ENCODE data around the gene APBA2.

Gene APBA2

GRCh38 chr15:29050870-29051269 lies 165.1 kb downstream of the APBA2 start:
- ATAC-seq (ENCODE audit: insufficient read depth, low read depth): no peak
- H3K4me2 ChIP-seq (ENCODE audit: insufficient read depth, low read length): no peak overlapping the region
- no peak overlapping the region for H3K27ac ChIP-seq (ENCODE audit: low read length)
- H3K9ac ChIP-seq (ENCODE audit: low read depth, low read length): no peak overlapping the region
- no peaks in the 10 kb centered on the region for H4K20me1 ChIP-seq (ENCODE audit: insufficient read depth, low read length)
- no peaks in the 10 kb centered on the region for H3K36me3 ChIP-seq (ENCODE audit: insufficient read depth, low read length)
- TF ChIP-seq EZH2 (IDR thresholded peaks at IDR 0.05; ENCODE audit: borderline replicate concordance, low read depth, low read length, severe bottlenecking) (no peak), CTCF (IDR thresholded peaks at IDR 0.05; ENCODE audit: borderline replicate concordance, extremely low read depth, low read length, poor library complexity, severe bottlenecking) (no peak)
- no peaks in the 10 kb centered on the region for H3K4me1 ChIP-seq (ENCODE audit: insufficient read depth, low read length)
- no peak overlapping the region for H3K4me3 ChIP-seq (ENCODE audit: low read depth in 1 of 2, low read length in 2 of 2)
- no peaks in the 10 kb centered on the region for H3K9me3 ChIP-seq (ENCODE audit: insufficient read depth, low read length, severe bottlenecking)
- no peaks in the 10 kb centered on the region for H3K79me2 ChIP-seq (ENCODE audit: insufficient read depth, low read length)
- DNase-seq: no peak
- no peak overlapping the region for H2AFZ ChIP-seq (ENCODE audit: low read depth, low read length)
- H3K27me3 ChIP-seq (ENCODE audit: insufficient read depth, low read length, poor library complexity): no peaks in the 10 kb centered on the region

GRCh38 chr15:29051422-29051821 lies 165.6 kb downstream of the APBA2 start:
- Histone ChIP-seq H3K79me2 (ENCODE audit: insufficient read depth, low read length) (no peaks in the 10 kb centered on the region), H3K36me3 (ENCODE audit: insufficient read depth, low read length) (no peaks in the 10 kb centered on the region), H3K9me3 (ENCODE audit: insufficient read depth, low read length, severe bottlenecking) (no peaks in the 10 kb centered on the region), H2AFZ (ENCODE audit: low read depth, low read length) (no peak overlapping the region), H3K27ac (ENCODE audit: low read length) (no peak overlapping the region), H4K20me1 (ENCODE audit: insufficient read depth, low read length) (no peaks in the 10 kb centered on the region), H3K4me2 (ENCODE audit: insufficient read depth, low read length) (no peak overlapping the region), H3K4me1 (ENCODE audit: insufficient read depth, low read length) (no peaks in the 10 kb centered on the region), H3K27me3 (ENCODE audit: insufficient read depth, low read length, poor library complexity) (no peaks in the 10 kb centered on the region), H3K4me3 (ENCODE audit: low read depth in 1 of 2, low read length in 2 of 2) (no peak overlapping the region), H3K9ac (ENCODE audit: low read depth, low read length) (no peak overlapping the region)
- no peak for TF ChIP-seq CTCF (IDR thresholded peaks at IDR 0.05; ENCODE audit: borderline replicate concordance, extremely low read depth, low read length, poor library complexity, severe bottlenecking)
- no peak for TF ChIP-seq EZH2 (IDR thresholded peaks at IDR 0.05; ENCODE audit: borderline replicate concordance, low read depth, low read length, severe bottlenecking)
- ATAC-seq (ENCODE audit: insufficient read depth, low read depth): no peak
- DNase-seq: no peak

GRCh38 chr15:29053006-29053405 lies 167.2 kb downstream of the APBA2 start:
- ATAC-seq (ENCODE audit: insufficient read depth, low read depth) (no peak), DNase-seq (no peak)
- no peak overlapping the region for H3K9ac ChIP-seq (ENCODE audit: low read depth, low read length)
- no peak overlapping the region for H3K4me3 ChIP-seq (ENCODE audit: low read depth in 1 of 2, low read length in 2 of 2)
- H3K27me3 ChIP-seq (ENCODE audit: insufficient read depth, low read length, poor library complexity): no peaks in the 10 kb centered on the region
- no peaks in the 10 kb centered on the region for H3K36me3 ChIP-seq (ENCODE audit: insufficient read depth, low read length)
- no peak overlapping the region for H2AFZ ChIP-seq (ENCODE audit: low read depth, low read length)
- no peaks in the 10 kb centered on the region for H3K4me1 ChIP-seq (ENCODE audit: insufficient read depth, low read length)
- no peak for TF ChIP-seq EZH2 (IDR thresholded peaks at IDR 0.05; ENCODE audit: borderline replicate concordance, low read depth, low read length, severe bottlenecking)
- TF ChIP-seq CTCF (IDR thresholded peaks at IDR 0.05; ENCODE audit: borderline replicate concordance, extremely low read depth, low read length, poor library complexity, severe bottlenecking): no peak
- no peaks in the 10 kb centered on the region for H3K9me3 ChIP-seq (ENCODE audit: insufficient read depth, low read length, severe bottlenecking)
- no peak overlapping the region for H3K27ac ChIP-seq (ENCODE audit: low read length)
- no peaks in the 10 kb centered on the region for H4K20me1 ChIP-seq (ENCODE audit: insufficient read depth, low read length)
- no peaks in the 10 kb centered on the region for H3K79me2 ChIP-seq (ENCODE audit: insufficient read depth, low read length)
- H3K4me2 ChIP-seq (ENCODE audit: insufficient read depth, low read length): no peak overlapping the region

GRCh38 chr15:29053661-29054131 lies 167.9 kb downstream of the APBA2 start:
- no peaks in the 10 kb centered on the region for H3K9me3 ChIP-seq (ENCODE audit: insufficient read depth, low read length, severe bottlenecking)
- TF ChIP-seq EZH2 (IDR thresholded peaks at IDR 0.05; ENCODE audit: borderline replicate concordance, low read depth, low read length, severe bottlenecking) (no peak), CTCF (IDR thresholded peaks at IDR 0.05; ENCODE audit: borderline replicate concordance, extremely low read depth, low read length, poor library complexity, severe bottlenecking) (no peak)
- DNase-seq: no peak
- no peaks in the 10 kb centered on the region for H3K27me3 ChIP-seq (ENCODE audit: insufficient read depth, low read length, poor library complexity)
- no peak overlapping the region for H2AFZ ChIP-seq (ENCODE audit: low read depth, low read length)
- no peak overlapping the region for H3K27ac ChIP-seq (ENCODE audit: low read length)
- H3K4me3 ChIP-seq (ENCODE audit: low read depth in 1 of 2, low read length in 2 of 2): no peak overlapping the region
- H3K79me2 ChIP-seq (ENCODE audit: insufficient read depth, low read length): no peaks in the 10 kb centered on the region
- no peak overlapping the region for H3K9ac ChIP-seq (ENCODE audit: low read depth, low read length)
- no peak for ATAC-seq (ENCODE audit: insufficient read depth, low read depth)
- H3K4me1 ChIP-seq (ENCODE audit: insufficient read depth, low read length): no peaks in the 10 kb centered on the region
- no peaks in the 10 kb centered on the region for H4K20me1 ChIP-seq (ENCODE audit: insufficient read depth, low read length)
- H3K4me2 ChIP-seq (ENCODE audit: insufficient read depth, low read length): no peak overlapping the region
- no peaks in the 10 kb centered on the region for H3K36me3 ChIP-seq (ENCODE audit: insufficient read depth, low read length)

Data from DND-41 (cell line).